IMR-90 (cell line): Measurements from ENCODE around the gene TBCK.

Experiments
- CEBPB ChIP-seq: IDR thresholded peaks from 2 replicates; pipeline ENCODE4 v1.6.1; 2012; ENCODE audit warnings: low read depth, low read length, improper control_type of control experiment
- CTCF ChIP-seq: conservative IDR thresholded peaks from 2 replicates; pipeline ENCODE4 v1.5.1; 2012; ENCODE audit warnings: mild to moderate bottlenecking, low read depth, low read length, improper control_type of control experiment
- MAZ ChIP-seq: IDR thresholded peaks from 2 replicates; pipeline ENCODE4 v1.6.1; 2012; ENCODE audit warnings: low read depth, mild to moderate bottlenecking, low read length, improper control_type of control experiment, moderate library complexity, borderline replicate concordance
- MXI1 ChIP-seq: IDR thresholded peaks from 2 replicates; pipeline ENCODE4 v1.6.1; 2012; ENCODE audit warnings: low read depth, mild to moderate bottlenecking, low read length, moderate library complexity, borderline replicate concordance
- POLR2A ChIP-seq: IDR thresholded peaks from 2 replicates; pipeline ENCODE4 v1.6.1; 2012; ENCODE audit warnings: mild to moderate bottlenecking, low read depth, low read length
- RAD21 ChIP-seq: IDR thresholded peaks from 2 replicates; pipeline ENCODE4 v1.6.1; 2012; ENCODE audit warnings: low read length, improper control_type of control experiment
- RCOR1 ChIP-seq: IDR thresholded peaks from 2 replicates; pipeline ENCODE4 v1.6.1; 2012; ENCODE audit warnings: mild to moderate bottlenecking, low read length, improper control_type of control experiment; ENCODE audit not compliant: insufficient replicate concordance
- RFX5 ChIP-seq: IDR thresholded peaks from 2 replicates; pipeline ENCODE4 v1.8.0; 2012; ENCODE audit warnings: low read depth, mild to moderate bottlenecking, low read length, moderate library complexity

- no peak for TF ChIP-seq POLR2A
- no peak for TF ChIP-seq RAD21
- no peak for TF ChIP-seq CTCF
- no peak for TF ChIP-seq CEBPB
- TF ChIP-seq MXI1 = no peak
- no peak for TF ChIP-seq MAZ
- no peak for TF ChIP-seq RFX5
- TF ChIP-seq RCOR1 = no peak
Observed at GRCh38 chr4:106002994-106003393, 313.0 kb downstream of the TBCK start.
